ENCODE data around the gene OCSTAMP.

Gene OCSTAMP

GRCh38 chr20:46552460-46553420 lies 2.3 kb upstream of the OCSTAMP start:
- DNase-seq = no peak

GRCh38 chr20:46551522-46552381 lies 1.3 kb upstream of the OCSTAMP start:
- DNase-seq = no peak

- no peak for DNase-seq
Measured at GRCh38 chr20:46549188-46549972, 1.1 kb downstream of the OCSTAMP start.

GRCh38 chr20:46548688-46549087 lies 1.8 kb downstream of the OCSTAMP start:
- DNase-seq = no peak

GRCh38 chr20:46547995-46548394 lies 2.5 kb downstream of the OCSTAMP start:
- DNase-seq = no peak

- DNase-seq = no peak
Measured at GRCh38 chr20:46546936-46547335, 3.5 kb downstream of the OCSTAMP start.

GRCh38 chr20:46546298-46546697 lies 4.2 kb downstream of the OCSTAMP start:
- DNase-seq = no peak

GRCh38 chr20:46545827-46546138 lies 4.7 kb downstream of the OCSTAMP start:
- DNase-seq = no peak

- DNase-seq = peak in 3 of 56 donors; percentile 6 to 50 (median 14)
Measured at GRCh38 chr20:46545077-46545826, 5.2 kb downstream of the OCSTAMP start.

- DNase-seq = no peak
Measured at GRCh38 chr20:46544576-46544975, 5.9 kb downstream of the OCSTAMP start.

GRCh38 chr20:46543959-46544358 lies 6.5 kb downstream of the OCSTAMP start:
- no peak for DNase-seq

GRCh38 chr20:46543033-46543432 lies 7.4 kb downstream of the OCSTAMP start:
- DNase-seq = no peak

- DNase-seq = no peak
Measured at GRCh38 chr20:46541229-46541935, 9.1 kb downstream of the OCSTAMP start.

GRCh38 chr20:46539113-46539512 lies 11.3 kb downstream of the OCSTAMP start:
- DNase-seq = no peak

- no peak for DNase-seq
Measured at GRCh38 chr20:46530640-46531039, 19.8 kb downstream of the OCSTAMP start.

GRCh38 chr20:46523696-46524328 lies 26.6 kb downstream of the OCSTAMP start:
- DNase-seq = no peak

- no peak for DNase-seq
Measured at GRCh38 chr20:46523108-46523507, 27.3 kb downstream of the OCSTAMP start.

GRCh38 chr20:46520976-46521579 lies 29.4 kb downstream of the OCSTAMP start:
- DNase-seq = peak in 42 of 56 donors; percentile 3 to 70 (median 15)

GRCh38 chr20:46520540-46520939 lies 29.9 kb downstream of the OCSTAMP start:
- DNase-seq = no peak
